GM18502 (cell line): ENCODE measurements around the gene CACNA1D.
A peak's percentile ranks its signal among the peaks of the same experiment; 100 is the strongest.

Experiments used
- ATAC-seq: cut with Tn5 transposase; IDR thresholded peaks from one replicate; pipeline ENCODE4 v1.9.1; 2021; ENCODE audit warnings: mild to moderate bottlenecking; ENCODE audit not compliant: unreplicated experiment, poor library complexity

The CACNA1D gene

DNA sequence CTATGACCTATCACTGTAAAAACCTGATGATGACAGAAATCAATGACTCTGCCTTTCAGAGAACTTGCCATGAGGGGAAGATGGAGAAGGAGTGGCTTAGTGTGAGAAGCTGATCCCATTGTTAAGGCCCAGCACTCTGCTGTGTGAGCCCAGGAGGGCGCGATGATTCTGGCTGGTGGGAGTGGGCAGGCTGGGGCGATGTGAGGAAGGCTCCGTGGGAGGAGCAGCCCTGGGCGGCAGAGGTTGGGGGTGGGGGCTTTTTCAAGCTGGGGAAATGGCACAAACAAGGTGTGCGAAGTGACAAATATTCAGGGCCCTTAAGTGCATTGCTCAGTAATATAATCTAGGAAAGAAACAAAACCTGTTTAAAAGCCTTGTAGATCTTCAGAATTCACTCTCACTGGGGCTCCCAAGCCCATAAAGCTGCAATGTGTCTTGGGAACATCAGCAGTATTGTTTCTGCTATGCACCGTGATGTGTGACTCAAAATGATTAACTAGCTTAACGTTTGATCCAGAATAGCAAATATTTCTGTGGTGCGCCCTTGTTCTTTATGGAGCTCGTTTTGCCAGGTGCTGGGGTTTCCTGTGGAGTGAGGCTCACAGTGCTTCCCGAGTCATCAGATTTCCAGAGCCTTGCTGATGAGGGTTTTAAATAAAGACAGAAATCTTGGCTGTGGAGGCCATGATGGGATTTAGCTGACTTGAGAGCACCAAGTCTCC lies 210.8 kb downstream of the CACNA1D start:
- no peak for ATAC-seq

DNA sequence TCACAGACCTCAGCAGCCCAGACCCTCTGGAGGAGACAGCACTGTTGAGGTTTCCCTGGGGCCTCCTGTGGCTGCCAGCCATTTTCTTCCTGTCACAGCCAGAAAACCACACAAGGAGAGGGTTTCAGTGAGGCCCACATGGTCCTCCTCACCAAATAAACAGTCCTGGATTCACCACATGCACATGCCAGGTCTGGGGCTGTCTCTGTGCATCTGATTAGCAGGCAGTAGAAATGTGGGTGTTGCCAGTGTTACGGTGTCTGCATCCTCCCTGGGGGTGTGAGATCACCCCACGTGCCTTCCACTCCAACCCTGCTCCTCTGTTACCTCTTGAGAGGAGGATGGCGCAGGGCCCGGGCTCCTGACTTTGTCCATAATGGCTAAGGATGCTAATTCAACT lies 211.4 kb downstream of the CACNA1D start:
- ATAC-seq, result no peak

DNA sequence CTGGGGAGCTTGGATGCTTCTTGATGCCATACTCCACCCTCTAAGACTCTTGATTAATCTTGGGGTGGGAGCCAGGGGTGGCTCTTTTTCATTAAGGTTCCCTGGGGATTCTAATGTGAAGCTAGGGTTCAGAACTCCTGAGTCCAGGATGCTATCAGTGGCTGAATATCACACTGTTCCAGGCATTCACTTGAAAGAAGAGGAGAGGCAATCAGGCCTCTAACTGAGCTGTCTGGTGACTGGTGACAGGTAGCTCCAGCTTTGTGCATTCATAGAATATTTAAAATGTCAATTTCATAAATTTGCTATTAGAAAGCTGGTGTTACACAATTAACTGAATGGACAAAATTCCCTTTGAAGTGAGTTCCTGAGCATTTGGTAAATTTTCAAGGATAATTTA lies 212.8 kb downstream of the CACNA1D start:
- ATAC-seq, result no peak

DNA sequence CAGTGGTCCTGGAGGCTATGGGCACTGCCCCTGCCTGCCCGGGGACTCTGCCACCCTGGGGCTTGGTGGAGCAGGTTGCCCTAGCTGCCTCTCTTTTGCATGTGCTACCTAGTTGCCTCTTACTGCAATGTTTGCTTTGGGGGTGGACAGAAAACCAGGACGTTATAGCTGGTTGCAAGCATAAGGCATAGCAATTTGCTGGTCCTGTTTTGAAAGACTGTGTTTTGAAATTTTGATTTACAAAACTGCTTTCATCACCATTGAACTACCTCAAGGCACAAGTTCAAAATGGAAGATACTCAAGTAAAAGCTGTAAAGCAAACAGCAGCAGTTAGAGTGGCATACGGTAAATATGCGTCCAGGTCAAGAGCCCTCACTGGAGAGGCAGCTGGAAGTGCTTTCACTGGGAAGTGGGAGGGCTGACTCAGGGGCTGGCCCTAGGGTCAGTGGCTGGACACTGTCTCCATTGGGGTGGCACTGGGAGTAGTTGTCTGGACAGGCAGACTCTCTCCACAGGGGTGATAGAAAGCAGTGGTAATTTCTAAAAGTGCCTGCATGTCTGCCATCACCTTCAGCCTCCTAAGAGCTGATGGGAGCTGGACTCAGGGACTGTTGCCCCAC lies 213.7 kb downstream of the CACNA1D start:
- ATAC-seq, result no peak

DNA sequence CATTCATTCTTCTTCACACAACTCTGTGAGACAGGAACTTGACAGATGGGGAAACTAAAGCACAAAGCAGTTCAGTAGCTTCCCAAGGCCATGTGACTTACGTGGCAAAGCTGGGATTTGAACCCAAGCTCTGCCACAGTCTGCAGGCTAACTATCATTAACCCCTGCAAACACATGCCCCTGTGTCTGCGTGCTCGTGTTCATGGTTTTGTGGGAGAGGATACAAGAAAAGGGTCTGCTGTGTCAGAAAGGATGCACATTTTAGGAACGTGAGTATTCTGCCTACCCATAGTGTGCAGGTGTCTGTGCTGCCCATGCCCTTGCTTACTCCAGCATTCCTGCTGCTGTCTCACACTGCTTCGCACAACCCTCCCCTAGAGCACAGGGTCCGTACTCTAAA lies 214.8 kb downstream of the CACNA1D start:
- ATAC-seq, result no peak

DNA sequence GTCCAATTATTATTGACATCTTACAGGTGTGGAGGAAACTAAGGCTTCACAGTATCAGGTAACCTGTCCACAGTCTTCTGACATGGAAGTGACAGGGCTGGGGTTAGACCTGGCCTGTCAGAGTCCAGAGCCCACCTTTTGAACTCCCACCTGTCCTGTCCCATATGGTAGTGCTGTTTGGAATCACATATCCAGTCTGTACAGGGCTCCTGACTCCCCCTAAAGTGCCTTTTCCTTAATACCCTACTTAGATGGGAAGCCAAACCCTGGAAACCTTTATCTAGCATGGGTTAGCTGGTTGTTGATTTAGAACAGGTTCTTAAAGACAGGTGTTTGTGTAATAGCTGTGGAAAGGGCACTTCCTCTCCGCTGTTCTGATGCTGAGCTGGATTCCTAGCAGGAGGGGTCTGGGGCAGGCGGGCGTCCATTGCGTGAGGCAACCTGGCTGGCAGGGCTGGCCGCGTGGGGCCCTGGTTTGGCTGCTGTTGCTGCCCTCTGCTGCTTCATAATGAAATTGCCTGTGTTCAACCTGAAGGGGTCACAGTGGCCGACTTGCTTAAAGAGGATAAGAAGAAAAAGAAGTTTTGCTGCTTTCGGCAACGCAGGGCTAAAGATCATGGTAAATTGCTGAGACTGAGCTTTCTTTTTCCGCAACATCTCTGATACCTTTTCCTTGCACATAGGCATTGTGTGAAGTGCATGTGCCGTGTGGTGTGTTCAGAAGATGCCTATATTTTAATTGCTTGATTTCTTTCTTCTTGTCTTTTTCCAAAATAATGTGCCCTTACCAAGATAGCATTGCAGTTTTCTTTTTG lies 215.7 kb downstream of the CACNA1D start:
- ATAC-seq, result peak; percentile 73

DNA sequence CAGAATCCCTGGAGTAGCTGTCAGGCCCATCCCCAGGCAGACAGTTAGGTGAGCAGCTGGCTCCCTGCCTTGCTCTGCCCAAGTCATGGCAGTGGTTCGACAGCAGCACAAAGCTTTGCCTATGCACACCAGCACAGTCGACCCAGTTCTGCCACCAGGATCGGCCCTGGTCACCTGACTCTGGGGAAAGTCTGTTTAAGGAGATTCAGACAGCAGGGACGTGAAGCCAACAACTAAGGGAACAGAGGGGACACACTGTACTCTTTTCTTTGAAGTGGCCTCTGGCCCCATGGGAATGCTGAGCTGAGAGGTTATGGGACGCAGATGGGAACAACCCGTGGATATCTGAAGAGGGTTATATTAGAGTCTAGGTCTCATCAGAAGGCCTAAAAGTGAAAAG lies 217.0 kb downstream of the CACNA1D start:
- ATAC-seq, result no peak

DNA sequence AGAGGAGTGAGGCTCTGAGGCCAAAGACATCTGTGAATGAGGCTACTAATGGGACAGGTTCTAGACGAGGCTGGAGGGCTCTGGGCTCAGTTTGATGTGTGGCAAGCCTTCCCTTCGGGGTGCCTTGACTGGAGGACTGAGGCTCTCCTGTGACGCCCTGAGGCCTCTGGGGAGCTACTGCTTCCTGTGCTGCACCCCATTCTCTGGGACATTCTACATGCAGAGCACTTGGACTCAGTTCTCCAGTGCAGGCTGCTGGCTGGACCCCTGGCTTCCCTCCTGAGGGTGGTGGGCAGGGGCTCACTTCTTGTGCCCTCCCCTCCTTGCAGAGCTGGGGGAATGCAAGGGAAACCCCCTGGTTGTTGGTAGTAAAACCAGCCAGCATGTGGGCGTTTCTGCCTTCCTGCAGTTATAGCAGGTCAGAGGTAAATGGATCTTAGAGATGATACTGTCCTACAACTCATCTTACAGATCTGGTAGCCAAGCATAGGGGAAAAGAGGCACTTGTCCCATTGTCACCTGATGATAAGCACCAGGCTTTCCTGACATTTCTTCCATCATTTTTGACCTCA lies 218.5 kb downstream of the CACNA1D start:
- peak; percentile 56 for ATAC-seq

DNA sequence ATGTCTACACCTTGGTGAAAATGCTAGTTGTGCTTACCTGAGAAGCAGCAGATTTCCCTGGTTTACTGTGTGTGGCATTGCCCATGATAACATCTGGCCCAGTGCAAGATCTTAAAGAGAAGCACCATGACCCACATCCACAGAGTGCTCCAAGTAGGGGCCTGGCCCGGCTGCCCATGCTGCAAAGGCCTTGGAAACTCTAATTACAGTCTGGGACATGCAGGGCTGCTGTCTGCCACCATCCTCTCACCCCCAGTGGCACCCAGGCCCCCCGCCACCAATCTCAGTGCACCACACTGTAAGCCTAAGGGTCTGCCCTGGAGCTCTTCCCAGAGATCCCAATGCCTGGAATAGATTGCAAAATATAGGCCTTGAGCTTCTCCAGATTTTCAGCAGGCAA lies 219.2 kb downstream of the CACNA1D start:
- no peak for ATAC-seq

DNA sequence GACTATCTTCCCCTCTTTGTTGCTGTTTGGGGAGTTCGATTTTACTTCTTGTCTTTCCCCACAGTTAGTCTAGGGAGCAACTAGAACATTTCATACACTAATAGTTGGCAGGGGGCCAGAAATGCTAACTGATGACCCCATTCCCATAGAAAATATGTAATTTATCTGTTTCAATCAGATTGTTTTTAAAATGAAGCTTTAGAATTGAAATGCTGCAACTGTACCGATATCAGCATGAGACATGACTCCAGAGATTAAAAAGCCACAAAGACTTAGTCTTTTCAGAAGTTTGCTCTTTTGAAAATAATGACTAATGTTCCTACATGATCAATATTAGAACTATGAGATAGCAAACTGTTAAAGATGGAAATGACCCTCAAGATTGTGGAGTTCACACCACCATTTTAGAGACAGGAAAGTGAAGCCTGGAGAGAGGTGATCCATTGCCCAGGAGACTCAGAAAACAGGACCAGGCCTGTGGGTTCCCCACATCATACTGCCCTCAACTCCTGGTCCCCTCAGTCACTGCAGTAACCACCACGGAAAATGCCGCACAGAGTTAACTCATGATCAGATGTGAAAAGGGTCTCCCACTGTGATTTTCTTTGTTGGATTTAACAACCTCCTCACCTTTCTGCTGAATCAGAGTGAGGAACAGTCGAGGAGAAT lies 221.5 kb downstream of the CACNA1D start:
- no peak for ATAC-seq

DNA sequence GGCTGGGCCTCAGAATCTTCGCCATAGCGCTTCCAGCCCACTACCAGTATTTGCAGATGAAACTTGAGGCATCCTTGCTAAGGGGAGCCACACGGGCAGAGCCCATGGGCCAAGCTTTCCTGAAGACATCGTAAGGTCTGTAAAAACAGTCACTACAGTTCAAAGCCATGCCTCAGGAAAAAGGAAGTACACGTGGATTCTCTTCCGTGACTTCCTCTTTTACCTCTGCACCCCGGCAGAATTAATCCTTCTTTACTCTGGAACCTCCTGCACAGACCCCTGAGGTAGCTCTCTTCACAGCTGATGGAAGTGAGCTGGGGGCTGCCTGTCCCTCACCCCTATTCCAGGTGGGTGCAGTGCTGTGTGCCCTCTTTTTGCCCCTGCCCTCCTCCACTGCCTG lies 222.6 kb downstream of the CACNA1D start:
- no peak for ATAC-seq

DNA sequence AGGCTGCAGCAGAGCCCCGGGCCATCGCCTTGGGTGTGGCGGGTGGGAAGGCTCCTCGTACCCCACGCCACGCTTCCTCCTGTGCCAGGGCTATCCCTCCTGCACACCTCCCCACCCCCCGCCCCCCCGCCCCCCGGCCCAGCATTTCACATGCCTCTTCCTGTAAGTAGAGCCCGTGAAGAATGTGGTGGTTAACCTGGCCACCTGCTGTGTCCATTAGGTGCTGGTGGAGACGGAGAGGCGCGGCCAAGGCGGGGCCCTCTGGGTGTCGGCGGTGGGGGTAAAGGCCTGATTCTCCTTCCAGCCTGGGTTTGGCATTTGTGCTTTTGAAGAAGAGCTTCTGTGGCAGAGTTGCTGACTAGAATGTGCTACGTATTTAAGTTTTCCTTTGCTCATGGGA lies 224.1 kb downstream of the CACNA1D start:
- ATAC-seq, result no peak

DNA sequence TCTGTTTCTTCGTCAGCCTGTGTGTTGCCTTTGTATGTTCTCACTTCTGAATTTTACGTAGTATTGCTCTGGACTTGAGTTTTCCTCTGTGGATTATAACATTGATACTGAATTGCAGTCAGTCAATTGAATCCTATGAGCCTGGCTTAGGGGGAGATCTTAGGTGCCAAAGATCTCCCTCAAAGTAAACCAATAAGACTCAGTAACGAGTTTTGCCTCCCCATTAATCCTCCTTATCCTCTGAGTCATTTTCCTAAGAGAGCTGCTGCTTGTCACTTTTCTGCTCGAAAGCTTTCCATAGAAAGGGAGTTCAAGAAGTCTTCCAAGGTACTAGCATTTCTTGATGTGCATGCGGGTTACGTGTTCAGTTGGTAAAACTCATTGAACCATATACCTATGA lies 225.4 kb downstream of the CACNA1D start:
- ATAC-seq, result no peak

DNA sequence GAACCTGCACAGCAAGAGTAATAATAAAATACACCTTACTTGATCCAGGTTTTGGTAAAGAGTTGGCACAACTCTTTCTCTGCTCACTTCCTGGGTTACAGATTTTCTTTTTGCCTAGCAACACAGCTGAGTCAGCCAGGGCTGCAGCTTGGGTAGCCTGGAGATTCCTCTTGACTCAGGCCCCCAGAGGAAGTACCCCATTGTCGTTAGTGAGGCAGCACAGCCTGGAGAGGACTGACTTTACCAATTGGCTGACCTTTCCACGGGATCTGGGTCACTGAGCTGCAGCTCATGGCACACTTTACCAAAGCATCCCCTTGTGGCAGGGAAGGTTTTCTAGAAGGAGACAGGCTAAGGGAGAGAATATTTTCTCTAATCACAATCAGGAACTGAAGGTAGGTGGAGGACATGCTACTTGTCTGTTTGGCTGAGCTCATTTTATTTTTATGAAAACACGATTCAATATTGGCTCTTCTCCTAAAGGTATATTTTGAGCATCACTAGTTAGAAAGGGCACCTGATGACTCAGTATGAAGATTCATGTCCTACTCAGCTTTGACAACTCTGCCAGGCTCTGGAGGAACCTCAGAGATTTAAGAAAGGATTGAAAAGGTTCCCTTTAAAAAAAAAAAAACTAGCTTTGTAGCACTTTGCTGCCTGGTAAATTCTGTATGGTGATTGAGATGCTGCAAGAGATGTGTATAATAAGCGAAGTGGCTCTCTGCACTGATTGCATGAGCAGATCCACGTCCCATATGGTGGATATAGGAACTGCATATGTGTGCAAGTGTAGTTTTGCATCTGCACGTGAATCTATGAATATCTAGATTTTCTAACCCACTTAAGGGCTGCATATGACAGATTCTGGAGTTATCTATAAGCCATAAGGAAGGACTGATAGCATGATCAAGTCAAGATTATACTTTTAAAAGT lies 227.0 kb downstream of the CACNA1D start:
- no peak for ATAC-seq

DNA sequence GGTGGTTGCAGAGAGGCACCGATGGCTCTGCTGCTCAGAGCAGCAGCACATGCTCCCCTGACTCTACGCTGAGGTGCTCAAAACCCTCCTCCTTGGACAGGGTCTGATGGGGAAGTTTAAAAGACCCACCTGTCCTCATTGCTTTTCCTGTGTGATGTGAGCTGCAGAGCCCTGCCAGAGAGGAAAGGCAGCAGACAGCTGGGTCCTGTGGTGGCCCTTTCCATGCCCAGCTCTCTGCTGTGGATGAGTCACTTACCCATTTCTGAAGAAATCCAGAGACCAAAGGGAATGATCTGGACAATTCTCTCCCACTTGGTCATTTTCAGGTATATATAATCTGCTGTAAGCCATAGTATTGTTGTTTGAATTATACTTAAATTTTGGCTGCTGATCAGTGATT lies 230.2 kb downstream of the CACNA1D start:
- no peak for ATAC-seq

DNA sequence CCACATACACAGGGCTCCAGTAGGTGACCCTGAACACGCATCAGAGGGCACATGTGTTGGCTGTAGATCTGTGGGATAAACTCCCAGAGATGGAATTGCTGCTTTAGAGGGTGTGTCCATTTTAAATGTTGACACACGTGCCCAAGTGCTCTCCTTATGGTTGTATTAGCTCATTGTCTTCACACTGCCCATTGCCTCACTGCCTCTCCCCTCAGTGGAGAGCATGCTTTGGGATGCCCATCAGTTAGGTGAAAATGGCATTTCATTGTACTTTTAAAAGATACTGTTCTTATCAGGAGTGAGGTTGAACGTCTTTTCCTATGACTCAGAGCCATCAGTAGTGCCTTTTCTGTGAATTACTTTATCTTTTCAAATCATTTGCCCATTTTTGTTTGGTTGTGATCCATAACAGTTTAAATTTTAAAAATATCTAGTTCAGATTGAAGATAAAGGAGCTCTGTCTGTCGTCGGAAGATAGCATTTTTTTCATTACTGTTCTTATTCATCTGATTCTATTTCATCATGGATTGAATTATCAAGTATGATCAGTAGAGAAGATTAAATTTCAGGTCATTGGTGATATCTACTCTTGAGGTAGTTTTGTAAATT lies 231.1 kb downstream of the CACNA1D start:
- no peak for ATAC-seq

DNA sequence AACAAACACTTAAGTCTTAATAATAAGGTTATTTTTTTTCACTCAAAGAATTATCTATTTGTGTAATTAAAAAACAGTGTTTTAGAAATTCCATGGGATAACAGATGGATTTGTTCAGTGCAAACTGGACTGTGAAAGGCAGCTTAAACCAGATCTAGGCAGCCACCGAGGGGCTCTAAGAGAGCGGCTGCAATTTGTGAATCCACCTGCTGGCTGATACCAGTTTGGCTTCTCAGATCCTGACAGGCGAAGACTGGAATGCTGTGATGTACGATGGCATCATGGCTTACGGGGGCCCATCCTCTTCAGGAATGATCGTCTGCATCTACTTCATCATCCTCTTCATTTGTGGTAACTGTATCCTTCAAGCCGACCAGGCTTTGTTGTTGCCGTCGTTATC lies 232.2 kb downstream of the CACNA1D start:
- ATAC-seq, result no peak

DNA sequence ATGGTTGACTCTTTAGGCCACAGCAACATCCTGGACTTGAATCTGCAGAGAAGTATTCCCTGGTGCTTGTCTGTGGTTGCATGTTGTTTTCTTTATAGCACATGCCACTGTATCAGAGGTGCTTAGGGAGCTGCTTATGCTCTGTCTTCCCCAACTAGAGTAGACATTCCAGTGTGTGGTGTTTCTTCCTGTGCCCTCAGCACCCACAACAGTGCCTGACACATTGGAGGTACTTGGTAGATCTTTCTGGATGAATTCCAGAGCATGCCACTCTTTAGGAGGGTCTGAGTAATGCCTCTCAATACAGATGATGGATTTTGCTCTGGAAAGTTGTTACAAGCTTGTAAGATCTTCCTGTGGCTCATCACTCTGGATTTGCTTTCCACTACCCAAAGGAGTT lies 234.2 kb downstream of the CACNA1D start:
- no peak for ATAC-seq

DNA sequence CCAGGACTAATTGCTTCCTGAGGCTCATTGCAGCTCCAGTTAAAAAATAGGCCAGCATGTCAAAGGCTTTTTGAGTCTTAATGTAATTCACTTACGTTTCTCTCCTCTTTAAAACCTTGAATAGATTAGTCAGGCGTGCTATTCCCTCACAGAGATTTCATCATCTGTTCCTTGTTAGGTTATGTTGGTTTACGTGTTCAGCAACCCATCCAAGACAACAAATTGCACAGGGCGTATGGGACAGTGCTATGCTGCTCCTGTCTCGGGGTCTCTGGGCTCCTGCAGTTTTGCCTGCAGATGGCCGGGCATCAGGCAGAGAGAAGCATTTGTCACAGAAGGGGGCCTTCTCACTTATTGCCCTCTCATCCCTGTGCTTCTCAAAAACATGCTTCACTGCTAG lies 234.7 kb downstream of the CACNA1D start:
- no peak for ATAC-seq
